ENCODE measurements around the gene MYMK.

MYMK gene

GRCh38 chr9:133477992-133478850, 46.5 kb downstream of the MYMK start:
- no peak for DNase-seq

DNA sequence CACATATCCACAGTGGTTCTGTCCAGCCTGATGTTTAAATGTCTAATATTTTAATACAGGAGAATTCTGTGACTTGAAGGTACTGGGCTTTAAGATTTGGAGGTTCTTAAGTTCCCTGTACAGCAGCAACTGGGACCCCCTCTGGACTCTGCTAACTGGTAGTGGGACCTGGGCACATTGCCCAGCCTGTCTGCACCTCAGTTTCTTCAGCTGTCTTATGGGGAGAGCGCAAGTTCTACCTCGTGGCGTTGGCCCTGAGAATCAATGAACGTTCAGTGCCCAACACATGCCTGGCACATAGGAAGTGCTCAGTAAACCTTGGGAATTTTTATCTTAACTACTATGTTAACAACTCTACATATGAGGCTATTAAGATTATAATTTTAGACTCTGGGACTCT, 47.3 kb downstream of the MYMK start:
- no peak for DNase-seq

DNA sequence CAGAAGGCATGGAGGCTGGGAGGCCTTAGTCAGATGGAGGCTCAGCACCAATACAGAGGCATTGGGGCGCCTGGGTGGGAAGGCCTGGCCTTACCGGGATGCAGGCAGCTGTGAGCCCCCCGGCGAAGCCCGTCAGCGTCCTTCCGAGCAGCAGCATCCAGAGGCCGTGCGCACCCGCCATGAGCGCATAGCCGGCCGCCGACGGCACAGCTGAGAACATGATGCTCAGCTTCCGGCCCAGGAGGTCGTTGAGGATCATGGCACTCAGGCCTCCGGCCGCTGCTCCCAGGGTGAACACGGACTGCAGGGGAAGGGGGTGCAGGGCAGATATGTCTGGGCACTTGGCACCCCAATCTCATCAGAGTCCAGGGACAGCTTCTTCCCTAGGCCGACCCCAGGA, 47.8 kb downstream of the MYMK start:
- DNase-seq = no peak

- no peak for DNase-seq
Measured at GRCh38 chr9:133476036-133476931, 48.5 kb downstream of the MYMK start.

DNA sequence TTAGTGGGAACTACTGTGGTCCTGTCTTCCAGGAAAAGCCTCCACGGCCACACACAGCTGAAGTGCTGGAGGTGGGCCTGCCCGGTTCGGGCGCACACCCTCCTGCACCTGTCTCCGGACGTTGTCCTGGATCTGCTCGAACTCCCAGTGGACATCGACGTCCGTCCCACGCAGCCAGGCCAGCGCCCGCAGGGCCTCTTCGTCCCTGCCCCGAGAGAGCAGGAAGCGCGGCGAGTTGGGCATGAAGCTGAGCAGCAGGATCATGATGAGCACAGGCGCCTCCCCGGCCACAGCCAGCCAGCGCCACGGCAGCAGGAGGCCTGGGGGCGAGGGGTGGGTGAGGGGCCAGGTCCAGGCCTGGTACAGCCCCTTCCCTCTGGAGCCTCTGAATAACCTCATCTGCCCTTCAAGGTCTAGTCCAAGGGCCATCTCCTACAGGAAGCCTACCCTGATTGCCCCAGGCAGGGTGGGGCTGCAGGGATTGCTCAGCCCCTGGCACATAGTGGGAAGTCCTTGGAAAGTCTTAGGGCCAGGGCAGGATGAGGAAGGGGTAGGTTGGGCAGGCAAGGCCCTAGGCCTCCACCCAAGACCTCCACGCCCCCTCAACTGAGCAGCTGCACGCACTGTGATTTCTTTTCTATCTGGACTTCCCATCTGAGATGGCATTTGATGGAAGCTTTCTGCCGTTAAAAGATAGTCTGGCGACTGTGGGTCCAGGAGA, 49.3 kb downstream of the MYMK start:
- DNase-seq = no peak

DNA sequence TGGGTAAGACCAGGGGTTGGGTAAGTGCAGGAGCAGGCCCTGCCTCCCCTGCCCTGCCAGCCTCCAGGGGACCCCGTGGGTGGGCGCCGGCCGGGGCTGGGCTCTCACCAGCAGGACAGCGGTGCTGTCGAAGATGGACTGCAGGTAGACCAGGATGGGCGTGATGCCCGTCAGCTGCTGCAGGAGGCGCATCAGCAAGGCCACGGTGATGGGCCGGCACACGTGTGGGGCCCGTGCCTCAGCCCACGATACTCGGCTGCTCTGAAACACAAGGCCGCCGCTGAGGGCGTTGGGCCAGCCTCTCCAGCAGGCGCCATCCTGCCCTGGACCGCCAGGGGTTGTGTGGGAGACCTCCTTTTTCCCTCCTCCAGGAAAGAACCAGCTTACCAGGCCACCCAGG, 49.9 kb downstream of the MYMK start:
- DNase-seq = no peak

DNA sequence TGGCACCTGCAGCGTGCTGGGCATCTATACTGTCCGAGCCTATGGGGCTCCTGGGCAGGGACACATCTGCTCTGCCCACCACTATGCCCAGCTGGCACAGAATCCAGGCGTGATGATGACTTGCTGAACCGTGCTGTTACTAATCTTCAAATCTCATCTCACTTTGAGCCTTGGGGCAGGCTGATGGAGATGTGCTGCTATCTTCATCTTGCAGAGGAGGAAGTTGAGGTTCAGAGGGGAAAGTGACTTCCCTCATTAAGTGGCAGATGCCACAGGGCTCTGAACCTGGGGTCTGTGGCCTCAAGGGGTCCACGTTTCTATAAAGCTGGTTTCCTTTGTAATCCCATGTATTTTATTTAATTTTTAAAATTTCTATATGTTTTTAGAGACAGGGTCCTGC, 50.5 kb downstream of the MYMK start:
- DNase-seq = no peak

DNA sequence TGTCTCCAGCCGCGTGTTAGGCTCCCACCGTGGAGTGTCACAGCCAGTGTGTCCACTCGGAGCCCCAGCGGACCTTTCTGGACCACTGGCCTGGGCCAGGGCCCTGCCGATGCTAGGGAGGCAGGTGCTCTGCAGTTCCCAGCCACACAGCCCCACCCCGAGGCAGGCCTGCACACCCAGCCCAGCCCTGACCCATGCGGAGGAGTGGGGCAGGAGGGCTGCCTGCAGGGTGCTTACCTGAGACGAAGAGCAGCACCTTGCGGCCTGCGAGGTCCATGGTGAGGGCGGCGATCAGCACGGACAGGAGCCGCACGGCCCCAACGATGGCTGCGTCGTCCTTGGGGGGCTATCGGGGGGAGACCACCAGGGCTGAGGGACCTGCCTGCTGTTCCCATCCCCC, 51.0 kb downstream of the MYMK start:
- no peak for DNase-seq

DNA sequence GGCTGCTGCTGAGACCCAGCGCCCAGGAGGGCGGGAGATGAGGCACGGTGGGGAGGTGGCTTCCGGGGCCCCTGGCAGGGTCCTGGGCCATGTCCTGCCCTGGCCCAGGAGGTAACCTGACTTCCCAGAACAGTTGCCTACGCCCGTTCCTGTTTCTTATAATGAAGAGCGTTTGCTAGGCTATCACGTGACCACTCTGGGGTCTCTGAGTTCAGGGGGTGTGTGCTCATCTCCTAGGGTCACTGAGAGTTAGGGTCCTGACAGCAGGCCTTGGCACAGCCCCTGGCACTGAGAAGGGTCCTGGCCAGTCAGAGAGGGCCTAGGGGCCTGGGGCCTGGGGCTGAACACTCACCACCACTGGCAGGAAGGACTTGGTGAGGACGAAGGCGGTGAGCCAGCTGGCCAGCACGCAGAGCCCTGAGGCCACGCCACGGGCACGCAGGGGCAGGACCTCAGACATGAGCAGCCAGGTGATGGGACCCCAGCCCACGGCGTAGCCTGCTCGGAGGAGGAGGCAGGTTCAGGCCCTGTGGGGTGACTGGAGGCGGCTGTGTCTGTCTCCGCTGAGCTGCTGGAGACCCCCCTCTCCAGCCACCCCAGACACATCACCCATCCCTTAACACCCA, 51.9 kb downstream of the MYMK start:
- DNase-seq = no peak

GRCh38 chr9:133472277-133472645, 52.5 kb downstream of the MYMK start:
- DNase-seq = no peak

DNA sequence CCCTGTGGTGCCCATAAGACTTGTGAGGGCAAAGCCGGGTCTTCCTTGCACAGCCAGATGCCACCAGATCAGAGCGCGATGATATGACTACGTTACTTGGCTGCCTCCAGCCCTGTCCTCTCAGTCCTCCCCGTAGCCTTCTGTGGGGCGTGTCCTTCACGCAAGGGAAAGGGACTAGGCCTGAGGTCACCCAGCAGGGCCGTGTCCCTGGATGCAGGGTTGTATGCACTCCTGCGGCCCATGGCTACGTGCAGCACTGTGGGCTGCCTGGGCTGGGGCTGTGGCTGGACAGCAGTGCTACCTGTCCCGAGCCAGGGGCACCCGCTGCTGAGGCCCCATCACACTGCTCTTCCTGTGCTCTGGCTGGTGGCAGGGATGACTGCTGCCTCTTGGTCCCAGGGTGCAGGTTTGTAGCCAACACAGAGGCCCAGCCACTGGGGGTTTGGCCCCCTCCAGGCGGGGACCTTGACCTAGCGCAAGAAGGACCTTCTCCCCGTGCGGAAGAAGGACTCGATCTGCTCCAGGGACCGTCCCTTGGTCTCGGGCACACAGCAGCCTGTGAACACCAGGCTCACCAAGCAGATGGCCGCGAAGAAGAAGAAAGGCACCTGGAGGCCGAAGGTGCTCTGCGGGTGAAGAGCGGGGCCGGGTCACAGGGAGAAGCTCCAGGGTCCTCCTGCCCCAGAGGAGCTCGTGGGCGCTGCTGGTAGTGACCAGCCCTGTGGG, 53.0 kb downstream of the MYMK start:
- no peak for DNase-seq

DNA sequence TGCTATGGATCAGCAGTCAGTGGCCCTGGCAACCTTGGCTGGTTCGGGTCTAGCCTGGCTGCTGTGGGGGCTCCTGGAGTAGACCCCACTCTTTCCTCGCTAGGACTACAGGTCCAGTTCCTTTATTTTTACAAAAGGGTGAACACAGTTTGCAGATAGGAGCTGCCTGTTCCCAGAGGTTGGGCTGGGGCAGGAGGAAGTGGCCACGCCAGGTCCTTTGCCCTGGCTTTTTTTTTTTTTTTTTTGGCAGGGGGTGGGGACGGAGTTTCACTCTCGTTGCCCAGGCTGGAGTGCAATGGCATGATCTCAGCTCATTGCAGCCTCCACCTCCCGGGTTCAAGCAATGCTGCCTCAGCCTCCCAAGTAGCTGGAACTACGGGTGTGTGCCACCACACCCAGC, 53.8 kb downstream of the MYMK start:
- DNase-seq = no peak

GRCh38 chr9:133470427-133470924, 54.3 kb downstream of the MYMK start:
- no peak for DNase-seq

DNA sequence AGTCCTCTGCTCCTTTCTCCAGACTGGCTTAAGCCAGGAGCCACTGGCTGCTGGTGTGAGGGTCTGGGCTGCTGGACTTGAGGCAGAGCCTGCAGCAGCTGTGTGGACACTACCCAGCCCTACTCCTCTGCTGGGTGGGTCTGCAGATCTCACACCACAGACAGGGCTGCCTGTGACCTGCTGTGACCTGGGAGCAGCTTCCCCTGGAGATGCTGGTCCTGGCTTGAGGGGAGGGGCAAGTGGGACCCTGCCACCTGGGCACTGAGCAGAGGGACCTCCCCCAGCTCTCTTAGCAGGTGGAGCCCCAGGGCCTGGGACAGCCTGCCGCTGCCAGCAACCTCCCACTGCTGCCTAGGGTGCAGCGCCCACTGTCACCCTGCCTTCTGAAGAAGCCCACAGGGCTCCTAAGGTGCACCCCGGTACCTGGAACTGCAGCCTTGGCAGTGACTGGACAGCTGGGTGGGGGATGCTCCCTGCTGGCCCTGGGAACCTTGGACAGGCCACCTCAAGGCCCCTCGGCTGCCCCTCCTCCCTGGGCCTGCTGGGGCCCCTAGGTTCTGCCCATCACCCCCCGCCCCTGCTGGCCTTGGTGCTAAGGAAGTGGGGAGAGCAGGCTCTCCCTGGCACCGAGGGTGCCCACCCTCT, 55.9 kb downstream of the MYMK start:
- DNase-seq = no peak

GRCh38 chr9:133468374-133468773, 56.4 kb downstream of the MYMK start:
- no peak for DNase-seq

- DNase-seq = no peak
Measured at GRCh38 chr9:133467101-133467500, 57.7 kb downstream of the MYMK start.

DNA sequence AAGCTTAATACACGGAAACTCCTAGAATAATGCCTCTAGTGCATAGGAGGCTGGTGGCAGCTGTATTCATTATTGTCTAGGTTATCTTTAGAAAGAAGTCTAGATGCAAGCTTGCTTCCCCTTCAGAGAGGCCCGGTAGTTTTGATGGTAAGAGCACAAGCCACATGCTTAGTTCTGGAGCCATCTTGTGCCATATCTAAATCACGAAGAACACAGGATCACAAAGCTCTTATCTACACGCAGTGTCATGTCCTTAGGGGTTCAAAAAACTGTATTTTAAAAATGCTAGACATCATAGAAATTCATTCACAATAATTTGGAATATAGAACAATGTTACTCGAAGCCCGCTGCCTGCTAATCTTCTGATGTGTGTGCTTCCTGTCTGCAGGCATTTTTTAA, 58.8 kb downstream of the MYMK start:
- DNase-seq = no peak

DNA sequence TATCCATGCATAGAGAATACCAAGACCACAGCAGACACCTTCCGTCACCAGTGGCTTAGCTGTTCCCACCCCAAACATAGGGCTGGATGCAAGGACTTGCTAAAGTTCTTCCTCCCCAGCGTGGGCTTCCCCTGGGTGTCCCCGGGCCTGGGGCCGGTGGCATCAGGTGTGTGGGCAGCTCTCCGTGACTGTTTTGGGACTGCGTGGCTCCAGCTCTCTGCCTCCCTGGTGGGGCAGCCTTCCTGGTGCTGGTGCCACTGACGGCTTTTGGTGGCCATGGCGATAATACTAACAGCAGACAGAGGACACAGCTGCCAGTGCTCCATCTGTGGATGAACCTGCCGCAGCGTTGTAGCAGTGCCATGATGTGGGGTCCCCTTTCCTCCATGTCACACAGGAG, 60.1 kb downstream of the MYMK start:
- no peak for DNase-seq

Data from SIG-M5 (cell line).